PC-3 (cell line): ENCODE measurements around the gene KCNK18. TPM values are rescaled to one million over a fixed set of nuclear protein-coding genes. Genes with fewer than 3 reads are reported as not detected.

Experiments used
- ATAC-seq: fragments of 200-7000 bp; cut with Tn5 transposase; 2 replicates; pipeline ENCODE4 v1.9.1; 2020; ENCODE audit warnings: mild to moderate bottlenecking, moderate library complexity
- Bru-seq: library from RNA; stranded (reverse); fragments of 400-500 nt; gene quantifications from one replicate; lab custom pipeline; 2021; lab: Mats Ljungman, UMichigan
- BruChase-seq, 2 experiments: library from RNA; stranded (reverse); fragments of 400-500 nt; gene quantifications; one replicate each; lab custom pipeline; 2021; lab: Mats Ljungman, UMichigan
- BruUV-seq: library from RNA; stranded (reverse); fragments of 400-500 nt; replicated peaks from 2 replicates; lab custom pipeline; 2021; lab: Mats Ljungman, UMichigan
- CTCF ChIA-PET: fragments of 300-600 bp; sonication (Branson Sonifier 250); formaldehyde crosslinking; loops from one replicate; lab custom pipeline; 2022; ENCODE audit warnings: antibody characterized with exemption; lab: Charles Lee
- POLR2A ChIA-PET: fragments of 300-600 bp; sonication (Branson Sonifier 250); formaldehyde crosslinking; loops from one replicate; lab custom pipeline; 2022; ENCODE audit warnings: antibody characterized with exemption; ENCODE audit not compliant: unreplicated experiment; lab: Charles Lee
- DNase-seq: peaks from one replicate; pipeline ENCODE4 v3.0.0-alpha.2; 2015
- H2AFZ ChIP-seq: fragments of 300-600 bp; sonication (generic); 2 replicates; pipeline ENCODE4 v1.6.0; 2016; ENCODE audit warnings: antibody characterized with exemption, low read length
- H3F3A ChIP-seq: fragments of 300-600 bp; sonication (generic); one replicate; pipeline ENCODE4 v1.6.0; 2017; ENCODE audit warnings: antibody characterized with exemption, low read length, control low read depth, mild to moderate bottlenecking; ENCODE audit not compliant: unreplicated experiment
- H3K27ac ChIP-seq: fragments of 300-600 bp; sonication (generic); 2 replicates; pipeline ENCODE4 v1.5.1; 2016; ENCODE audit warnings: mild to moderate bottlenecking, low read length
- H3K27me3 ChIP-seq: fragments of 300-600 bp; sonication (generic); 2 replicates; pipeline ENCODE4 v1.6.1; 2016; ENCODE audit warnings: low read length, mixed read lengths
- H3K36me3 ChIP-seq: fragments of 300-600 bp; sonication (generic); 2 replicates; pipeline ENCODE4 v1.6.1; 2016; ENCODE audit warnings: low read depth, mixed run types, low read length, mixed read lengths
- H3K4me1 ChIP-seq: fragments of 300-600 bp; sonication (generic); 2 replicates; pipeline ENCODE4 v1.5.1; 2016; ENCODE audit warnings: low read length; ENCODE audit not compliant: insufficient read depth
- H3K4me2 ChIP-seq: fragments of 300-600 bp; sonication (generic); 2 replicates; pipeline ENCODE4 v1.6.0; 2016; ENCODE audit warnings: low read length
- H3K4me3 ChIP-seq: fragments of 300-600 bp; sonication (generic); 2 replicates; pipeline ENCODE4 v1.5.1; 2016; ENCODE audit warnings: mild to moderate bottlenecking, low read length, mixed read lengths
- H3K79me2 ChIP-seq: fragments of 300-600 bp; sonication (generic); 2 replicates; pipeline ENCODE4 v1.6.1; 2017; ENCODE audit warnings: low read length, mixed read lengths
- H3K9ac ChIP-seq: fragments of 300-600 bp; sonication (generic); 2 replicates; pipeline ENCODE4 v1.6.0; 2016; ENCODE audit warnings: mild to moderate bottlenecking, low read length
- H3K9me2 ChIP-seq: fragments of 300-600 bp; sonication (generic); replicated peaks from 2 replicates; pipeline ENCODE4 v1.6.1; 2016; ENCODE audit warnings: mixed run types, low read length, mixed read lengths
- H3K9me3 ChIP-seq: fragments of 300-600 bp; sonication (generic); 2 replicates; pipeline ENCODE4 v1.6.1; 2016; ENCODE audit warnings: low read length, mixed read lengths
- H4K20me1 ChIP-seq: fragments of 300-600 bp; sonication (generic); 2 replicates; pipeline ENCODE4 v1.6.1; 2016; ENCODE audit warnings: low read length, mixed read lengths
- EZH2 ChIP-seq: fragments of 300-600 bp; sonication (generic); IDR thresholded peaks from one replicate; pipeline ENCODE4 v1.6.1; 2017; ENCODE audit warnings: antibody characterized with exemption, mild to moderate bottlenecking, low read length; ENCODE audit not compliant: unreplicated experiment
- EZH2phosphoT487 ChIP-seq: fragments of 300-600 bp; sonication (generic); IDR thresholded peaks from 2 replicates; pipeline ENCODE4 v1.6.1; 2018; ENCODE audit warnings: mild to moderate bottlenecking, antibody characterized with exemption, low read length, borderline replicate concordance
- intact Hi-C: fragments of 100-400 bp; cut with micrococcal nuclease; formaldehyde crosslinking; loops from 2 replicates; pipeline ENCODE4 v1.9.0; 2023
- long read RNA-seq: library from polyadenylated mRNA; unstranded; transcript quantifications from one replicate; pipeline ENCODE4 v2.0.0, GENCODE V29; 2021; ENCODE audit not compliant: unreplicated experiment
- total RNA-seq: library from RNA; depleted of rRNA; stranded (reverse); fragments of >200 nt; gene quantifications from 2 replicates; pipeline ENCODE4 v1.2.3, GENCODE V29; 2014; rRNA removed
- TF ChIP-seq, protein P1 (sequence below): fragments of 300-600 bp; sonication (generic); conservative IDR thresholded peaks from 2 replicates; pipeline ENCODE4 v1.5.1; 2017; ENCODE audit warnings: antibody characterized with exemption, low read depth, mild to moderate bottlenecking, low read length

The KCNK18 gene
- total RNA-seq (not detected in 2 replicates), Bru-seq, nascent RNA (not detected), BruChase-seq, experiment 1, labeled RNA remaining after a 6-hour chase (not detected), BruChase-seq, experiment 2, labeled RNA remaining after a 2-hour chase (not detected)
- long read RNA-seq = 0 reads

DNA sequence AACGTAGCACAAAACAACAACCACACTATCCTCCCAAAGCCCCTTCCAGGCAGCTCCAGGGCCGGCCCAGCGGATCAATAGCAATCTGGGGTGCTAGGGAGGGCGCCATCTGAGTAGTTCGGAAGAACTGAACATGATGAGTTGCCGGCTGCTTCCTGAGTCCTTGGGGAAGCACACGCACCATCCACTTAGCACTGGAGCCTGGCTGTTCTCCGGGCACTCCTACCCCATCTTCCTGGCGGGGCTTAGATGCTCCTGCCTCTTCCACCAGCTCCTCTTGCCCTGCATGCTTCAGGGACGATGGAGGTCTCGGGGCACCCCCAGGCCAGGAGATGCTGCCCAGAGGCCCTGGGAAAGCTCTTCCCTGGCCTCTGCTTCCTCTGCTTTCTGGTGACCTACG, at the start of gene KCNK18:
Gene KCNK18 (plus strand): TSS at position 301 of the 400 bp plus-strand sequence. CDS start 0 bp downstream, at position 301.
- Histone ChIP-seq H3K4me3 (no peak within 1 kb of the TSS), H3K79me2 (no peaks in the 10 kb centered on the region), H3K9me2 (no peaks in the 10 kb centered on the region), H3K4me2 (no peak within 1 kb of the TSS), H3K27ac (no peak within 1 kb of the TSS), H3K9me3 (no peaks in the 10 kb centered on the region), H2AFZ (no peak within 1 kb of the TSS), H4K20me1 (no peaks in the 10 kb centered on the region), H3K4me1 (no peaks in the 10 kb centered on the region), H3F3A (no peaks in the 10 kb centered on the region), H3K27me3 (0 out of 2 replicates have a peak, but pooled peaks cover 12% of the 10 kb centered on the region), H3K36me3 (no peaks in the 10 kb centered on the region), H3K9ac (no peak within 1 kb of the TSS)
- ChIA-PET CTCF (no interaction called here), POLR2A (no interaction called here)
- intact Hi-C loops = no loop called here
- TF ChIP-seq, protein P1, sequence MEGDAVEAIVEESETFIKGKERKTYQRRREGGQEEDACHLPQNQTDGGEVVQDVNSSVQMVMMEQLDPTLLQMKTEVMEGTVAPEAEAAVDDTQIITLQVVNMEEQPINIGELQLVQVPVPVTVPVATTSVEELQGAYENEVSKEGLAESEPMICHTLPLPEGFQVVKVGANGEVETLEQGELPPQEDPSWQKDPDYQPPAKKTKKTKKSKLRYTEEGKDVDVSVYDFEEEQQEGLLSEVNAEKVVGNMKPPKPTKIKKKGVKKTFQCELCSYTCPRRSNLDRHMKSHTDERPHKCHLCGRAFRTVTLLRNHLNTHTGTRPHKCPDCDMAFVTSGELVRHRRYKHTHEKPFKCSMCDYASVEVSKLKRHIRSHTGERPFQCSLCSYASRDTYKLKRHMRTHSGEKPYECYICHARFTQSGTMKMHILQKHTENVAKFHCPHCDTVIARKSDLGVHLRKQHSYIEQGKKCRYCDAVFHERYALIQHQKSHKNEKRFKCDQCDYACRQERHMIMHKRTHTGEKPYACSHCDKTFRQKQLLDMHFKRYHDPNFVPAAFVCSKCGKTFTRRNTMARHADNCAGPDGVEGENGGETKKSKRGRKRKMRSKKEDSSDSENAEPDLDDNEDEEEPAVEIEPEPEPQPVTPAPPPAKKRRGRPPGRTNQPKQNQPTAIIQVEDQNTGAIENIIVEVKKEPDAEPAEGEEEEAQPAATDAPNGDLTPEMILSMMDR = no peak
- TF ChIP-seq EZH2phosphoT487 = no peak
- TF ChIP-seq EZH2 = no peak
- BruUV-seq = no TSS peak
- DNase-seq (no peak), ATAC-seq (no peak)

DNA sequence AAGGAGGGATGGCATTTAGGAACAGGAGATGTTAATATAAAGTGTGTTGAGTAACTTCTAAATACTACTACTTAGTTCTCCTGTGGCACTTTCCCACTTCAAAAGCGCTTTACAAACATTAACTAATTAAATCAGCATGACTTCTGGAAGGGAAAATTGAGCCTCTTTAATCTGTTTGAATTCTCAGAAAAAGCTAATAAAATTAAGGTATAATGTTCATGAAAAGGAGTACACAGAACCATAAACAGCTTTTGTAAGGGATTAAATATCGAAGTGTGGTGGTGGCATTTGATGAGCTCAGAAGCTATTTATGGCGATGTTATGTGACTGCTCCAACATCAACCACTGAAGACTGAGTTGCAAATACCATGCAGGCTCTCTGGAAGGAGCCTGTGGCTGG, 49.0 kb upstream of the KCNK18 start:
- H2AFZ ChIP-seq = no peak overlapping the region
- H3K27me3 ChIP-seq = peaks cover 33% of the 10 kb centered on the region
- ChIA-PET CTCF (no interaction called here), POLR2A (interaction anchor here (0.5 kb wide), 1 partner anchor 173 kb away, joined by 5 read pairs; no protein-coding TSS in a partner anchor)
- peaks cover 4% of the 10 kb centered on the region; the same call in 1 of the 2 replicates for H3K9me3 ChIP-seq
- intact Hi-C loops = no loop called here
- H3K79me2 ChIP-seq = no peaks in the 10 kb centered on the region
- BruUV-seq = no TSS peak
- H3K36me3 ChIP-seq = no peaks in the 10 kb centered on the region
- ATAC-seq = no peak
- no peaks in the 10 kb centered on the region for H3K4me1 ChIP-seq
- TF ChIP-seq EZH2 (no peak), EZH2phosphoT487 (no peak)
- TF ChIP-seq, protein P1 = no peak
- no peak for DNase-seq
- H3K4me2 ChIP-seq = no peak overlapping the region
- H4K20me1 ChIP-seq = no peaks in the 10 kb centered on the region
- H3F3A ChIP-seq = no peaks in the 10 kb centered on the region
- no peak overlapping the region for H3K9ac ChIP-seq
- H3K27ac ChIP-seq = no peak overlapping the region
- no peaks in the 10 kb centered on the region for H3K9me2 ChIP-seq
- H3K4me3 ChIP-seq = no peak overlapping the region

DNA sequence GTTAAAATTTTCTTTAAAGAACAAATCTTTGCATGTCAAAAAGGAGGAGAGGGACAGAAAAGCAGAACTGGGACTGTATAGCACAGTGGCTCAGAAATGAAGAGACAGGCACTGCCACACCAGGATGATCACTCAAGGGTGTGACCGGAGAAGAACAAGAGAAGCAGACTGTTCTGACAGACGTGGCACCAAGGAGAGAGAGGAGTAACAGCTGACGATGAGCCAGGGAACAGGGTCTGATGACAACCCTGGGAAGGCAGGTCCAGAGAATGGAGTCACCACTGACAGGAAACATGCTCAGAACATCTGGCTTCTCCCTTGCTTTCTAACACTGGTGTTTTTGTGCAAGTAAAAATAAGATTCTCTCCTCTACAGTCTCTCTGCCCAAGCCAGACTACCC, 44.6 kb upstream of the KCNK18 start:
- Histone ChIP-seq H3K36me3 (no peaks in the 10 kb centered on the region), H3K9me2 (no peaks in the 10 kb centered on the region), H3K79me2 (no peaks in the 10 kb centered on the region), H3K27ac (no peak overlapping the region), H3F3A (no peaks in the 10 kb centered on the region), H3K4me2 (no peak overlapping the region), H3K9ac (no peak overlapping the region), H4K20me1 (no peaks in the 10 kb centered on the region), H3K4me1 (no peaks in the 10 kb centered on the region), H3K27me3 (peaks cover 18% of the 10 kb centered on the region), H3K9me3 (no peaks in the 10 kb centered on the region), H3K4me3 (no peak overlapping the region), H2AFZ (no peak overlapping the region)
- TF ChIP-seq, protein P1 = no peak
- no peak for TF ChIP-seq EZH2phosphoT487
- no peak for TF ChIP-seq EZH2
- DNase-seq (no peak), ATAC-seq (no peak)
- CTCF ChIA-PET = no interaction called here
- intact Hi-C loops = no loop called here
- POLR2A ChIA-PET = no interaction called here
- no TSS peak for BruUV-seq
